ENCODE measurements around the gene ASB4. TPM values are rescaled to one million over a fixed set of nuclear protein-coding genes. Genes with fewer than 3 reads are reported as not detected.
"Not testable (repeated sequence)": the region's sequence is repeated elsewhere in the genome, so short reads cannot be mapped to it uniquely, and the experiment has no call there.

Gene ASB4
- polyA plus RNA-seq, 1 experiment = 0.06 TPM

- Histone ChIP-seq H3K9me3 (ENCODE audit: control insufficient read depth, insufficient read depth, low read length) (no peaks in the 10 kb centered on the region), H3K27ac (ENCODE audit: low read depth, low read length) (no peak overlapping the region), H3K27me3 (ENCODE audit: control insufficient read depth, insufficient read depth, low read length) (no peaks in the 10 kb centered on the region), H3K4me3 (ENCODE audit: low read depth, low read length) (no peak overlapping the region)
- DNase-seq (ENCODE audit: low read depth, low spot score) = peak; percentile 13
- no peak for TF ChIP-seq CTCF (IDR thresholded peaks at IDR 0.05; ENCODE audit: low read depth, low read length)
- POLR2A ChIA-PET = no interaction called here
- CTCF ChIA-PET = interaction anchor here (0.6 to 3.0 kb wide), 5 partner anchors 38 to 595 kb away, joined by 3 to 8 read pairs (median 3); no protein-coding TSS in a partner anchor
These were observed 64.2 kb downstream of the ASB4 start for GRCh38 chr7:95549818-95550529.

- DNase-seq (ENCODE audit: low read depth, low spot score) = no peak
- no peak overlapping the region for H3K27ac ChIP-seq (ENCODE audit: low read depth, low read length)
- H3K9me3 ChIP-seq (ENCODE audit: control insufficient read depth, insufficient read depth, low read length) = no peaks in the 10 kb centered on the region
- no peak overlapping the region for H3K4me3 ChIP-seq (ENCODE audit: low read depth, low read length)
- H3K27me3 ChIP-seq (ENCODE audit: control insufficient read depth, insufficient read depth, low read length) = no peaks in the 10 kb centered on the region
- CTCF ChIA-PET = interaction anchor here (0.6 to 3.0 kb wide), 4 partner anchors 39 to 596 kb away, joined by 3 to 8 read pairs (median 6); no protein-coding TSS in a partner anchor
- no peak for TF ChIP-seq CTCF (IDR thresholded peaks at IDR 0.05; ENCODE audit: low read depth, low read length)
- POLR2A ChIA-PET = no interaction called here
These were observed 64.8 kb downstream of the ASB4 start for GRCh38 chr7:95550546-95550945.

- H3K27me3 ChIP-seq (ENCODE audit: control insufficient read depth, insufficient read depth, low read length); H3K4me3 ChIP-seq (ENCODE audit: low read depth, low read length); H3K9me3 ChIP-seq (ENCODE audit: control insufficient read depth, insufficient read depth, low read length); POLR2A ChIA-PET; H3K27ac ChIP-seq (ENCODE audit: low read depth, low read length); DNase-seq (ENCODE audit: low read depth, low spot score): not testable (repeated sequence)
- CTCF ChIA-PET = interaction anchor here (1.6 to 3.0 kb wide), 2 partner anchors 41 to 138 kb away, joined by 6 to 8 read pairs; no protein-coding TSS in a partner anchor
These were observed 66.5 kb downstream of the ASB4 start for GRCh38 chr7:95552010-95552926.

- DNase-seq (ENCODE audit: low read depth, low spot score) = no peak
- H3K27ac ChIP-seq (ENCODE audit: low read depth, low read length) = no peak overlapping the region
- H3K4me3 ChIP-seq (ENCODE audit: low read depth, low read length) = no peak overlapping the region
- CTCF ChIA-PET = no interaction called here
- no peak for TF ChIP-seq CTCF (IDR thresholded peaks at IDR 0.05; ENCODE audit: low read depth, low read length)
- no peaks in the 10 kb centered on the region for H3K27me3 ChIP-seq (ENCODE audit: control insufficient read depth, insufficient read depth, low read length)
- POLR2A ChIA-PET = no interaction called here
- no peaks in the 10 kb centered on the region for H3K9me3 ChIP-seq (ENCODE audit: control insufficient read depth, insufficient read depth, low read length)
These were observed 68.2 kb downstream of the ASB4 start for GRCh38 chr7:95553939-95554338.

GRCh38 chr7:95556777-95557176 lies 71.0 kb downstream of the ASB4 start:
- H3K4me3 ChIP-seq (ENCODE audit: low read depth, low read length) = no peak overlapping the region
- no peak for DNase-seq (ENCODE audit: low read depth, low spot score)
- CTCF ChIA-PET = interaction anchor here (1.1 to 2.8 kb wide), 2 partner anchors 12 to 127 kb away, joined by 3 to 12 read pairs; no protein-coding TSS in a partner anchor
- H3K9me3 ChIP-seq (ENCODE audit: control insufficient read depth, insufficient read depth, low read length) = no peaks in the 10 kb centered on the region
- POLR2A ChIA-PET = no interaction called here
- no peak for TF ChIP-seq CTCF (IDR thresholded peaks at IDR 0.05; ENCODE audit: low read depth, low read length)
- no peaks in the 10 kb centered on the region for H3K27me3 ChIP-seq (ENCODE audit: control insufficient read depth, insufficient read depth, low read length)
- no peak overlapping the region for H3K27ac ChIP-seq (ENCODE audit: low read depth, low read length)
